ENCODE measurements around the gene TGM1. TPM values are rescaled to one million over a fixed set of nuclear protein-coding genes. Genes with fewer than 3 reads are reported as not detected.
"Not testable (repeated sequence)": the region's sequence is repeated elsewhere in the genome, so short reads cannot be mapped to it uniquely, and the experiment has no call there.

The TGM1 gene
- total RNA-seq, 4 donors from 2014 or later: 0.20 TPM; not detected in 3

DNA sequence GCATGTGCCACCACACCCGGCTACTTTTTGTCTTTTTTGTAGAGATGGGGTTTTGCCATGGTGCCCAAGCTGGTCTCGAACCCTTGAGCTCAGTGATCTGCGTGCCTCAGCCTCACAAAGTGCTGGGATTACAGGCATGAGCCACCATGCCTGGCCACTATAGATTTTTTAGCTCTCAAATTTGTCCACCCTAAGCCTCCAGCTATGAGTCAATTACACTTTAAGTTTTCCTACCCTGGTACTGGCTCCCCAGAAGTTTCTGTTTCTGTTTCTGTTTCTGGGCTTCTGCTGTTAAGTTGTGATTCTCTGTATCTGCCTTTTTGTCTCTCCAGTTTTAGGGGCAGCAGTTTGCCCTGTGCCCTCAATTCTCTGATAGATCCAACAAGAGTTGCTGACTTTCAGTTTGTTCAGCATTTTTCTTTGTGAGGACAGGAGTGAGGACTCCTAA lies 16.2 kb downstream of the TGM1 start:
- no peak for ATAC-seq

DNA sequence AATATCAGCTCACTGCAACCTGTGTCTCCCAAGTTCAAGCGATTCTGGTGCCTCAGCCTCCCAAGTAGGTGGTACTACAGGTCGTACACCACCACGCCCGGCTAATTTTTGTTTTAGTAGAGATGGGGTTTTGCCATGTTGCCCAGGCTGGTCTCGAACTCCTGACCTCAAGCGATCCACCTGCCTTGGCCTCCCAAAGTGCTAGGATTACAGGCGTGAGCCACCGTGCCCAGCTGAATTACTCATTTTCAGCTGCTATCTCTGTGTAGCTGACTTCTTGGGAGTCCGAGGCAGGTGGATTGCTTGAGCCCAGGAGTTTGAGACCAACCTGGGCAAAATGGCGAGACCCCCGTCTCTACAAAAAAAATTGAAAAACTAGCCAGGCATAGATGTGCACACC lies 17.6 kb downstream of the TGM1 start:
- DNase-seq; H3K4me3 ChIP-seq; ATAC-seq; intact Hi-C loops (cut with DNase I; ENCODE audit: low total_unique reads); H3K27me3 ChIP-seq; H3K36me3 ChIP-seq; H3K9me3 ChIP-seq; H3K27ac ChIP-seq: not testable (repeated sequence)
- in situ Hi-C loops (cut with MboI; ENCODE audit: low sequenced_read_pairs in 4 of 4): loop anchor here in 3 of 4 donors (10.0 to 25.0 kb wide), 3 partner anchors 49 to 192 kb away; partner anchors contain the start of genes CBLN3 (in 1 of the 3), CIDEB (in 1 of the 3), DHRS1 (in 1 of the 3) and KHNYN (in 1 of the 3)
- peaks cover 14 to 20% of the 10 kb centered on the region in 2 donors for H3K4me1 ChIP-seq

More for the DNA sequence above, 16.2 kb downstream of the TGM1 start:
- Histone ChIP-seq H3K4me1 (peaks cover 0 to 6% of the 10 kb centered on the region in 2 donors), H3K27me3 (no peaks in the 10 kb centered on the region), H3K27ac (no peak overlapping the region), H3K36me3 (no peaks in the 10 kb centered on the region), H3K4me3 (no peak overlapping the region), H3K9me3 (no peaks in the 10 kb centered on the region)
- no peak for TF ChIP-seq POLR2A (IDR thresholded peaks at IDR 0.05)
- TF ChIP-seq, protein P1, sequence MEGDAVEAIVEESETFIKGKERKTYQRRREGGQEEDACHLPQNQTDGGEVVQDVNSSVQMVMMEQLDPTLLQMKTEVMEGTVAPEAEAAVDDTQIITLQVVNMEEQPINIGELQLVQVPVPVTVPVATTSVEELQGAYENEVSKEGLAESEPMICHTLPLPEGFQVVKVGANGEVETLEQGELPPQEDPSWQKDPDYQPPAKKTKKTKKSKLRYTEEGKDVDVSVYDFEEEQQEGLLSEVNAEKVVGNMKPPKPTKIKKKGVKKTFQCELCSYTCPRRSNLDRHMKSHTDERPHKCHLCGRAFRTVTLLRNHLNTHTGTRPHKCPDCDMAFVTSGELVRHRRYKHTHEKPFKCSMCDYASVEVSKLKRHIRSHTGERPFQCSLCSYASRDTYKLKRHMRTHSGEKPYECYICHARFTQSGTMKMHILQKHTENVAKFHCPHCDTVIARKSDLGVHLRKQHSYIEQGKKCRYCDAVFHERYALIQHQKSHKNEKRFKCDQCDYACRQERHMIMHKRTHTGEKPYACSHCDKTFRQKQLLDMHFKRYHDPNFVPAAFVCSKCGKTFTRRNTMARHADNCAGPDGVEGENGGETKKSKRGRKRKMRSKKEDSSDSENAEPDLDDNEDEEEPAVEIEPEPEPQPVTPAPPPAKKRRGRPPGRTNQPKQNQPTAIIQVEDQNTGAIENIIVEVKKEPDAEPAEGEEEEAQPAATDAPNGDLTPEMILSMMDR (IDR thresholded peaks at IDR 0.05 in 4 of 5, conservative IDR thresholded peaks at IDR 0.05 in 1 of 5): no peak
- no peak for DNase-seq
- in situ Hi-C loops (cut with MboI; ENCODE audit: low sequenced_read_pairs in 4 of 4): loop anchor here in 3 of 4 donors (10.0 to 25.0 kb wide), 3 partner anchors 48 to 191 kb away; partner anchors contain the start of genes CBLN3 (in 1 of the 3), CIDEB (in 1 of the 3), DHRS1 (in 1 of the 3) and KHNYN (in 1 of the 3)
- intact Hi-C loops (cut with DNase I; ENCODE audit: low total_unique reads): no loop called here

DNA sequence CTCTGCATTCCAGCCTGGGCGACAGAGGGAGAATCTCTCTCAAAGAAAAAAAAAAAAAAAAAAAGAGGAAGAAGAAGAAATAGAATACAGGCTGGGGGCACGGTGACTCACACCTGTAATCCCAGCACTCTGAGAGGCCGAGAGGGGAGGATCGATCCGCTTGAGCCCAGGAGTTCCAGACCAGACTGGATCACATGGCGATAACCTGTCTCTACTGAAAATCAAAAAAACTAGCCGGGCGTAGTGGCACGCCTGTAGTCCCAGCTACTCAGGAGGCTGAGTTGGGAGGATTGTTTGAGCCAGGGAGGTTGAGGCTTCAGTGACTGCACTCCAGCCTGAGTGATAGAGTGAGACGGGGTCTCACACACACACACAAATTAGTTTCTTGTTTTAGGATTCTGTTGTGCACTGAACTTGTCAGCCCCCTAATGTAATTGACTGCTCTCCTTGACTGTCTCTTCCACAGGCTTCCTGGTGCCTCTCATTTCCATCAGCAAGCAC lies 19.6 kb downstream of the TGM1 start:
- Histone ChIP-seq H3K27ac (peak overlapping the region; percentile 91 to 95 (median 94)), H3K4me3 (peak overlapping the region; percentile 71 to 85 (median 82)), H3K36me3 (peaks cover 0 to 28% of the 10 kb centered on the region in 2 donors), H3K27me3 (no peaks in the 10 kb centered on the region), H3K4me1 (peaks cover 23 to 28% of the 10 kb centered on the region in 2 donors), H3K9me3 (no peaks in the 10 kb centered on the region)
- in situ Hi-C loops (cut with MboI; ENCODE audit: low sequenced_read_pairs in 4 of 4): loop anchor here (5.0 to 25.0 kb wide), 4 partner anchors 51 to 194 kb away; partner anchors contain the start of genes DHRS1 (in 3 of the 4), NOP9 (in 3 of the 4), CBLN3 (in 1 of the 4) and CIDEB (in 1 of the 4)
- DNase-seq (no peak), ATAC-seq (no peak)
- TF ChIP-seq, protein P1 (IDR thresholded peaks at IDR 0.05 in 4 of 5, conservative IDR thresholded peaks at IDR 0.05 in 1 of 5): no peak
- no peak for TF ChIP-seq POLR2A (IDR thresholded peaks at IDR 0.05)
- intact Hi-C loops (cut with DNase I; ENCODE audit: low total_unique reads): loop anchor here (2.0 kb wide), 3 partner anchors 49 to 187 kb away; partner anchors contain the start of genes LTB4R, LTB4R2 and TM9SF1

DNA sequence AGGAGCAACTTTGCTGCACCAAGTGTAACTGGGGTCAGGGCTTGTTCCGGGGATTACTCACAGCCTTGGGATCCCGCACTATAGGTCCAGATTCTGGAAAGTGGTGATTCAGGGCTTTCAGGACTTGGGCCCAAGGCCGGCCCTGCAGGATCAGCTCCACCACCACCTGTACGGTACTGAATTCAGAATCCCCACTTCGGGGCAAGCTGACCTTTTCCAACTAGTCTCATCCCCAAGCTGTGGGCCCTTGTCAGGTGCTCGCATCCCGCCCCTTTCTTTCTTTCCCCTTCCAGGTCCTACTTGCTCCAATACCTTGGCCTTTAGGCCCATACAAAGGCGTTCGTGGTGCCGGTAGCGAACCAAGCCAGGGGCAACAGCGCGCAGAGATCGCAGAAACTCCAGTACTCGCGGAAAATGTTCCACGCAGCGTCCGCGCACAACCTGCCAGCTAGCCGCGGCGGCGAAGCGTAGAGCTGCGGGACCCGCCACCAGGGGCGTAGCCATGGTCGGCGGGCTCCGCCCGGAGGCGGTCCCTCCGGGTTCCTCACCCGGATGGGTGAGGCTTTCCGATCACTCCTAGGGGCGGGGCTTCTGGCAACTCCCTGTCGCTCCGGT lies 21.0 kb downstream of the TGM1 start:
- DNase-seq (peak in 1 of 2 donors; percentile 86), ATAC-seq (peak; percentile 86 to 87)
- peaks cover 0 to 40% of the 10 kb centered on the region in 2 donors for H3K36me3 ChIP-seq
- TF ChIP-seq POLR2A (IDR thresholded peaks at IDR 0.05): no peak
- TF ChIP-seq, protein P1 (IDR thresholded peaks at IDR 0.05 in 4 of 5, conservative IDR thresholded peaks at IDR 0.05 in 1 of 5): peak; percentile 71 to 85 (median 84)
- H3K4me1 ChIP-seq: peaks cover 34 to 42% of the 10 kb centered on the region in 2 donors
- in situ Hi-C loops (cut with MboI; ENCODE audit: low sequenced_read_pairs in 4 of 4): loop anchor here (5.0 to 25.0 kb wide), 4 partner anchors 53 to 195 kb away; partner anchors contain the start of genes DHRS1 (in 3 of the 4), NOP9 (in 3 of the 4), CBLN3 (in 1 of the 4) and CIDEB (in 1 of the 4)
- intact Hi-C loops (cut with DNase I; ENCODE audit: low total_unique reads): loop anchor here (1.0 to 2.0 kb wide), 7 partner anchors 10 to 189 kb away; partner anchors contain the start of genes DHRS1, GMPR2, LTB4R and LTB4R2
- no peaks in the 10 kb centered on the region for H3K9me3 ChIP-seq
- H3K27me3 ChIP-seq: no peaks in the 10 kb centered on the region
- H3K27ac ChIP-seq: peak overlapping the region; percentile 91 to 95 (median 94)
- peak overlapping the region; percentile 71 to 85 (median 82) for H3K4me3 ChIP-seq
